ENCODE measurements around the gene SARNP.

Gene SARNP

GRCh38 chr12:55757701-55758100 lies 59.8 kb downstream of the SARNP start:
- DNase-seq (ENCODE audit: low read depth), result no peak
- no peak for TF ChIP-seq CTCF (IDR thresholded peaks at IDR 0.05; ENCODE audit: control insufficient read depth, extremely low read depth, insufficient read depth)

GRCh38 chr12:55755246-55755645 lies 62.3 kb downstream of the SARNP start:
- no peak for TF ChIP-seq CTCF (IDR thresholded peaks at IDR 0.05; ENCODE audit: control insufficient read depth, extremely low read depth, insufficient read depth)
- DNase-seq (ENCODE audit: low read depth), result no peak
- H3K4me3 ChIP-seq (ENCODE audit: low read depth, low read length), result no peak overlapping the region

More at GRCh38 chr12:55757701-55758100, 59.8 kb downstream of the SARNP start:
- no peak overlapping the region for H3K4me3 ChIP-seq (ENCODE audit: low read depth, low read length)

- H3K4me3 ChIP-seq (ENCODE audit: low read depth, low read length), result no peak overlapping the region
- no peak for TF ChIP-seq CTCF (IDR thresholded peaks at IDR 0.05; ENCODE audit: control insufficient read depth, extremely low read depth, insufficient read depth)
- DNase-seq (ENCODE audit: low read depth), result no peak
These were observed 69.1 kb downstream of the SARNP start for GRCh38 chr12:55748230-55748993.

- TF ChIP-seq CTCF (IDR thresholded peaks at IDR 0.05; ENCODE audit: control insufficient read depth, extremely low read depth, insufficient read depth), result no peak
- DNase-seq (ENCODE audit: low read depth), result no peak
- H3K4me3 ChIP-seq (ENCODE audit: low read depth, low read length), result no peak overlapping the region
These were observed 70.7 kb downstream of the SARNP start for GRCh38 chr12:55746913-55747231.

- no peak overlapping the region for H3K4me3 ChIP-seq (ENCODE audit: low read depth, low read length)
- no peak for DNase-seq (ENCODE audit: low read depth)
These were observed 71.2 kb downstream of the SARNP start for GRCh38 chr12:55746174-55746912.

GRCh38 chr12:55745361-55746173 lies 72.0 kb downstream of the SARNP start:
- no peak for DNase-seq (ENCODE audit: low read depth)
- no peak for TF ChIP-seq CTCF (IDR thresholded peaks at IDR 0.05; ENCODE audit: control insufficient read depth, extremely low read depth, insufficient read depth)
- no peak overlapping the region for H3K4me3 ChIP-seq (ENCODE audit: low read depth, low read length)

More at GRCh38 chr12:55746174-55746912, 71.2 kb downstream of the SARNP start:
- no peak for TF ChIP-seq CTCF (IDR thresholded peaks at IDR 0.05; ENCODE audit: control insufficient read depth, extremely low read depth, insufficient read depth)

Measured in LNCaP clone FGC (cell line).